Smooth muscle cell (in vitro differentiated cells): ENCODE results near the gene STAP1. TPM values are rescaled to one million over a fixed set of nuclear protein-coding genes. Genes with fewer than 3 reads are reported as not detected.
"Not testable (repeated sequence)": the region's sequence is repeated elsewhere in the genome, so short reads cannot be mapped to it uniquely, and the experiment has no call there.

Experiments
- DNase-seq: peaks from one replicate; lab custom pipeline; 2025; ENCODE audit not compliant: unreplicated experiment; lab: John Stamatoyannopoulos, UW
- H2AFZ ChIP-seq: fragments of 200-600 bp; sonication (generic); 2 replicates; pipeline ENCODE4 v1.6.0; 2016; ENCODE audit warnings: antibody characterized with exemption, low read depth, mild to moderate bottlenecking
- H3F3A ChIP-seq: fragments of 200-600 bp; sonication (generic); 2 replicates; pipeline ENCODE4 v1.6.0; 2017; ENCODE audit warnings: antibody characterized with exemption, low read depth
- H3K27ac ChIP-seq: fragments of 200-600 bp; sonication (generic); 2 replicates; pipeline ENCODE4 v1.5.1; 2016; ENCODE audit warnings: low read depth, mild to moderate bottlenecking
- H3K27me3 ChIP-seq: fragments of 200-600 bp; sonication (generic); 2 replicates; pipeline ENCODE4 v1.6.1; 2016; ENCODE audit warnings: low read depth, mild to moderate bottlenecking
- H3K36me3 ChIP-seq: fragments of 200-600 bp; sonication (generic); 2 replicates; pipeline ENCODE4 v1.5.1; 2016; ENCODE audit warnings: low read depth
- H3K4me1 ChIP-seq: fragments of 200-600 bp; sonication (generic); 2 replicates; pipeline ENCODE4 v1.5.1; 2016; ENCODE audit warnings: low read depth
- H3K4me2 ChIP-seq: fragments of 200-600 bp; sonication (generic); 2 replicates; pipeline ENCODE4 v1.6.0; 2016; ENCODE audit warnings: mild to moderate bottlenecking
- H3K4me3 ChIP-seq: fragments of 200-600 bp; sonication (generic); 2 replicates; pipeline ENCODE4 v1.5.1; 2016; ENCODE audit warnings: mild to moderate bottlenecking
- H3K79me2 ChIP-seq: fragments of 200-600 bp; sonication (generic); 2 replicates; pipeline ENCODE4 v1.6.0; 2016; ENCODE audit warnings: low read depth, mild to moderate bottlenecking
- H3K9ac ChIP-seq: fragments of 200-600 bp; sonication (generic); 2 replicates; pipeline ENCODE4 v1.6.0; 2016; ENCODE audit warnings: low read depth
- H3K9me3 ChIP-seq: fragments of 200-600 bp; sonication (generic); replicated peaks from 2 replicates; pipeline ENCODE4 v1.5.1; 2016; ENCODE audit warnings: low read depth
- H4K20me1 ChIP-seq: fragments of 200-600 bp; sonication (generic); 2 replicates; pipeline ENCODE4 v1.6.0; 2016; ENCODE audit warnings: low read depth
- CTCF ChIP-seq: fragments of 200-600 bp; sonication (generic); IDR thresholded peaks from 2 replicates; pipeline ENCODE4 v1.5.1; 2017; ENCODE audit warnings: borderline replicate concordance, mild to moderate bottlenecking, antibody characterized with exemption; ENCODE audit not compliant: insufficient read depth, poor library complexity, severe bottlenecking
- WGBS: methylation state at CpG from one replicate; pipeline ENCODE4 v1.1.7; 2016; ENCODE audit warnings: low lambda C conversion rate; 5-methylcytosine and 5-hydroxymethylcytosine counted together
- polyA plus RNA-seq: library from polyadenylated mRNA; unstranded; fragments of >200 nt; fragmentation: Nextera tagmentation; extraction: Ambion mirVana; gene quantifications from 2 replicates; pipeline ENCODE4 v1.2.1, GENCODE V29; 2016
- total RNA-seq: library from RNA; depleted of rRNA; stranded (reverse); fragments of >200 nt; gene quantifications from 2 replicates; pipeline ENCODE4 v1.2.3, GENCODE V29; 2014

The STAP1 gene
- total and polyA plus RNA-seq, 2 experiments from 2014 or later, result not detected

- Histone ChIP-seq H3K4me1 (no peaks in the 10 kb centered on the region), H3K27me3 (no peaks in the 10 kb centered on the region), H2AFZ (no peak overlapping the region), H3K4me3 (no peak overlapping the region), H3F3A (no peaks in the 10 kb centered on the region), H3K79me2 (peaks cover 33% of the 10 kb centered on the region), H3K9ac (no peak overlapping the region), H4K20me1 (no peaks in the 10 kb centered on the region), H3K4me2 (no peak overlapping the region), H3K36me3 (no peaks in the 10 kb centered on the region), H3K27ac (no peak overlapping the region), H3K9me3 (no peaks in the 10 kb centered on the region)
- DNase-seq, result no peak
- TF ChIP-seq CTCF, result no peak
- 90% methylated on average over 1 of the region's 1 CpG for WGBS
Observed at GRCh38 chr4:67521506-67521905, 37.0 kb upstream of the STAP1 start.

DNA sequence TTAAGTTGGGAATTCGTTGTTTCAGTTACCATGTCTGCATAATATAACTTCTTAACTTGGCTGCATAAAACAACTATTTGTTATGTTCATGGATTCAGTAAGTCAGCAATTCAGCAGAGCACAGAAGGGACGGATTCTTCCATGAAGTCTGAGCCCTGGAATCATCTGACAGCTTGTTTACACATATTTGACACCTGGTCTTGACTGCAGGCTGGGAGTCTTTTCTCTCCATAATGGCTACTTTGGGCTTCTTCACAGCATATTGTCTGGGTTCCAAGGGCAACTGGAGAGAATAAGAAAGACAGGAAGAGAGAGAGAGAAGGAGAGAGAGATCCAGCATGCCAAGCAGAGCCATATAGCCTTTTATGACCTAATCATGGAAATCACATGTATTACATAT, 36.3 kb upstream of the STAP1 start:
- H3K27me3 ChIP-seq, result no peaks in the 10 kb centered on the region
- no peak overlapping the region for H3K4me2 ChIP-seq
- H3K36me3 ChIP-seq, result no peaks in the 10 kb centered on the region
- H3K27ac ChIP-seq, result no peak overlapping the region
- WGBS, result 84% methylated on average over 2 of the region's 2 CpGs
- H3K4me3 ChIP-seq, result no peak overlapping the region
- peaks cover 40% of the 10 kb centered on the region for H3K79me2 ChIP-seq
- no peaks in the 10 kb centered on the region for H3F3A ChIP-seq
- no peak for DNase-seq
- H4K20me1 ChIP-seq, result no peaks in the 10 kb centered on the region
- no peaks in the 10 kb centered on the region for H3K4me1 ChIP-seq
- no peak for TF ChIP-seq CTCF
- H3K9me3 ChIP-seq, result no peaks in the 10 kb centered on the region
- no peak overlapping the region for H2AFZ ChIP-seq
- no peak overlapping the region for H3K9ac ChIP-seq

DNA sequence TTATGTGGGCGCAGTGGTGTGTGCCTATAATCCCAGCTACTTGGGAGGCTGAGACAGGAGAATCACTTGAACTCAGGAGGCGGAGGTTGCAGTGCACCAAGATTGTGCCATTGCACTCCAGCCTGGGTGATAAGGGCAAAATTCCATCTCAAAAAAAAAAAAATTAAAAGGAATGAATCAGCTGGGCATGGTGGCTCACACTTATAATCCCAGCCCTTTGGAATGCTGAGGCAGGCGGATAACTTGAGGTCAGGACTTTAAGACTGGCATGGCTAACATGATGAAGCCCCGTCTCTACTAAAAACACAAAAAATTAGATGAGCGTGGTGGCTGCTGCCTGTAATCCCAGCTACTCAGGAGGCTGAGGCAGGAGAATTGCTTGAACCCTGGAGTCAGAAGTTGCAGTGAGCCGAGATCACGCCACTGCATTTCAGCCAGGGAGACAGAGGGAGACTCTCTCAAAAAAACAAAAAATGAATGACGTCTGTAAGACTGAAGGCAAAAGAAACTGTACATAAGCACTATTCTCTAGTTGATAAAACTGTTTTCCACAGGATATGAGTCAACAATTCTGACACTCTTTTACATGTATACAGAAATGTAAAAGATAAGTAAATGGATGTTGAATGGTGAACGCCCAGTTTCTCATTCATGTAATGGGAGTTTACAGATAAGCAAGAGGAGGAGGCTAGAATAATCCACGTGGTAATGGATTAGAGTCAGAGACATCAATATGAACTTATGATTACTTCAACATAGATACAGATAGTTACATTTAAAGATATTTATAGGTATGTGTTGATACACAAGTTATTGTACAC, 35.5 kb upstream of the STAP1 start:
- DNase-seq, result no peak
- Histone ChIP-seq H3K4me1 (no peaks in the 10 kb centered on the region), H3F3A (no peaks in the 10 kb centered on the region), H3K9me3 (no peaks in the 10 kb centered on the region), H3K36me3 (no peaks in the 10 kb centered on the region), H2AFZ (no peak overlapping the region), H3K27me3 (no peaks in the 10 kb centered on the region), H4K20me1 (no peaks in the 10 kb centered on the region), H3K9ac (no peak overlapping the region), H3K79me2 (peaks cover 45% of the 10 kb centered on the region), H3K27ac (peak overlapping the region; percentile 79), H3K4me2 (peak overlapping the region; percentile 21), H3K4me3 (no peak overlapping the region)
- WGBS, result 64% methylated on average over 10 of the region's 10 CpGs
- TF ChIP-seq CTCF, result no peak

GRCh38 chr4:67524140-67524539, 34.4 kb upstream of the STAP1 start:
- H4K20me1 ChIP-seq, H3K27me3 ChIP-seq, H3K9ac ChIP-seq, DNase-seq, H3K4me3 ChIP-seq, H3K4me2 ChIP-seq, H3K9me3 ChIP-seq, H3K36me3 ChIP-seq, H2AFZ ChIP-seq, H3F3A ChIP-seq, H3K4me1 ChIP-seq: not testable (repeated sequence)
- 85% methylated on average over 3 of the region's 3 CpGs for WGBS
- Histone ChIP-seq H3K27ac (peak overlapping the region; percentile 79), H3K79me2 (peaks cover 45% of the 10 kb centered on the region)
